NCI-H510A (cell line): ENCODE results near the gene ZSCAN21.

Experiments used
- DNase-seq: peaks from one replicate; lab custom pipeline; 2025; lab: John Stamatoyannopoulos, UW

The ZSCAN21 gene

GRCh38 chr7:100079024-100079560 is 29.5 kb downstream of the ZSCAN21 start:
- DNase-seq: no peak

DNA sequence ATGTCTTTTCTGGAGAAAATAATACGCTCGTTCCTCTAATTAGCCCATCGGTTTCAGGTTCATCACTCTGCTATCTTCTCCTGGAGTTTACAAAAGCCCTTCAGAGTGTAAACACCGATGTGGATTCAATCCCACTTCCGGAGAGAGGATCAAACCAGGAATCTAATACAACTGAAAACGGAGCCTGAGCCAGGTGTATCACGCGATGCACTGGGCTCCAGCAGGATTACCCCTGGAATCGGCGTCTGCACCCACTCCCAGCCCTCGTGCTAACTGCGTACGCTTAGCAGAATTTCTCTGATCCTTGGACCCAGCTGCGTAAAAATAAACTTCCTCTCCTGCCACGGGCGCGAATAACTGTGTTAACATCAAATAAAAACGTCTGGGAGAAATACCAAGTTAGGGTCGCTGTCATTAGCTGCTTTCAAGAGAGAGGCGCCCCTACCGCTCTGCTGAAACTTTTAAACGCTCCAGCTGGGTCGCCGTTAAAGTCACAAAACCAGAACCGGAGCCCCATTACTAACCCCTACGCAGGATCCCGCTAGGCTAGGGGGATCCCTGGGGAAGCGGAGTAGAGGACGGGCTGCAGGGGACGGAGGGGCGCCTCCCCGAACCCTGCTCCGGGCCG is 31.4 kb downstream of the ZSCAN21 start:
- peak; percentile 8 for DNase-seq

DNA sequence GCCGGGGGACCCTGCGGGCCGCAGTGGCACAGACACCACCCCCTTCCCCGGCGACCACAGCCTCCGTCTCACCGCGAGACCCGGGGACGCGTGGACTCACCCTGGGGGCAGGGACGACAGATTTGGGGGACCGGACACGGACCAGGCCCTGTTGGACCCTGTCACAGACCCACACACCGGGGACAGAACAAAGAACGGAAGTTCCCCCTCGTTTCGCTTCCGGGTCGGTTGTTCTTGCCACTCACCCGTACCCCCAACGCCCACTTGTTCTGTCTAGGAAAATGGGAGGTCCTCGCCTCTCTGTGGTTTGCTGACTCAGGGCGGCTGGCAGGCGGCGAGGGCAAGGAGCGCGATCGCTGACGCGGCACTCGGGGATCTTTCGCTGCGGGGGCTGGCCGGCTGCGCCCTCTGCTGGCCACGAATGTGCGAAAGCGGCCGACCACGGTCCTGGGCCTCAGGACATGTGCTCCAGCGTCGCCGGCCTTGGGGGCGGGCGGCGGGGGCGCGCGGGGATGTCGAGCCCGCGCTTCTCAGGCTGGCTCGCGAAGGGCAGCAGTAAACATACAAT is 32.0 kb downstream of the ZSCAN21 start, which contains the start of gene ZNF3:
Gene ZNF3, minus strand, starts transcription at position 189 of the 568 bp plus-strand sequence. CDS start 4,366 bp downstream, outside the sequence.
- peak; percentile 90 for DNase-seq

DNA sequence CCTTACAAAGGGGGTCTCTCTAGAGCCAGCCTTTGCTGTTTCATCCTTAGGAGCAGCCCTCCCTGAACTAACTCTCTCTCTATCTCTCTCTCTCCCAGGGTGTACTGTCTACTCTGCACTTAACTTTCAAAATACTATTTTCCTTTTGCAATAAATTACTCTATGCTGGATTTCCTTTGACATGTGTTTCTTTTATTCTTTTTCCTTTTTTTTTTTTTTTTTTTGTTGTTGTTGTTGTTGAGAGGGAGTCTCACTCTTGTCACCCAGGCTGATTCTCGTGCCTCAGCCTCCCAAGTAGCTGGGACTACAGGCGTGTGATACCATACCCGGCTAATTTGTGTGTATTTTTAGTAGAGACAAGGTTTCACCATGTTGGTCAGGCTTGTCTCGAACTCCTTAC is 33.4 kb downstream of the ZSCAN21 start:
- DNase-seq: no peak

DNA sequence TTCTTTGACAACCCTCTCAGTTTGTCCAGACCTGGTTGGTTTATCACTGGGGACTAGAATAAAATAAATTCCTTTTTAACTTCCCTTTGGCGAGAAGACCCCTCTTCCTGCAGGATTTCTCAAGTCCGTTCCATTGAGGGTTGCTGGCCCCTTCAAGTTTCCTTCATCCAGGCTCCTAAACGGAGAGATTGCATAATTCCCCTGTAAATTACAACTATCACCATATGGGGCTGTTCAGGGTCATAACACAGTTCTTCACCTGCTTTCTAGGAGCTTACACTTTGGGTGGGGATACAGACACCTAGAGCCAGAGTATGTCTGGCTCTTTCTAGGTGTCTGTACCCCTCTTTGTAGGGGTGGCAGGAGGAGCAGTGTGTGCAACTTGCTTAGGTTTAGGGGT is 35.9 kb downstream of the ZSCAN21 start:
- no peak for DNase-seq

GRCh38 chr7:100087055-100087750 is 37.6 kb downstream of the ZSCAN21 start:
- no peak for DNase-seq

DNA sequence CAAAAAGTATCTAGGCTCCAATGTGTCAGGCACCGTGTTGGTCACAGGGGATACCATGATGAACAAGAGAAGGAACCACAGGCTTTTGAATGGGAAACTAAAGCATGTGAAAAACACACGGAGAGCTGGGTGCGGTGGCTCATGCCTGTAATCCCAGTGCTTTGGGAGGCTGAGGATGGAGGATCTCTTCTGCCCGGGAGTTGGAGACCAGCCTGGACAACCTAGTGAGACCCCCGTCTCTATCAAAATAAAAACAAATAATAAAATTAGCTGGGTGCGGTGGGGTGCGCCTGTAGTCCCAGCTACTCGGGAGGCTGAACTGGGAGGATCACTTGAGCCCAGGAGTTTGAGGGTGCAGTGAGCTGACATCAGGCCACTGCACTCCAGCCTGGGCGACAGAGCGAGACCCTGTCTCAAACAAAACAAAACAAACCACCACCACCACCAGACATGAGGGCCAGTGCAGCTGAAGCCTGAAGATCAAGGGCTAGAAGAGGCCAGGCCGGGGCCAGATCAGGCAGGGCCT is 38.6 kb downstream of the ZSCAN21 start:
- no peak for DNase-seq

DNA sequence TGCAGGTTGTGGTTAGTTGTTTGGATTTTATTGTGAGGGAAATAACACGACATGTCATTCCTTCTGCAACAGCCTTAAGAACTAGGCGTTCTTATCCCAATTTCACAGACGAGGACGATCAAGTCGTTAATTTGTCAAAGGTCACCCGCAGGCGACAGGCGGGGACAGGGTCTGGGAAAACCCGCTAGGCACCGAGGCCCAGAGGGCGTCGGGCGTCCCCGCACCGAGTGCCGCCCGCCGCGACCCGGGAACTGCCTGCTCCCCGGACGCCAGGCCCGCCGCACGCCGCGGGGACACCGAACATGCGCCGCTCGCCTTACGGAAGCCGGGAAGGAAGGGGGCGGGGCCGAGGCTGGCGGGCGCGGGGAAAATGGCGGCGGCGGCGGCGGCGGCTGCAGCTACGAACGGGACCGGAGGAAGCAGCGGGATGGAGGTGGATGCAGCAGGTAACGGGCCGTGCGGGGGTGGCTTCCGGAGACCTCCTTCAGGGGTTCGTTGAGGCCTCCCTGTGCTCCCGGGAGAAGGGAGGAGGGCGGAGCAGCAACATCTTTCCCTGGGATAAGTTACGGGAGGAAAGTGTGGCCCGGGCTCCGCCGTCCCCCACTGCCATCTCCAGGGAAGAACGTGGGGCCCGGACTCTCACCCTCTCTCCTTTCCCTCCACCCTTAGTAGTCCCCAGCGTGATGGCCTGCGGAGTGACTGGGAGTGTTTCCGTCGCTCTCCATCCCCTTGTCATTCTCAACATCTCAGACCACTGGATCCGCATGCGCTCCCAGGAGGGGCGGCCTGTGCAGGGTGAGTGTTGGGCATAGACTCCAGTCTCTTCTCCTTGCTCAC is 39.3 kb downstream of the ZSCAN21 start, which contains the start of gene COPS6:
Gene COPS6, plus strand, starts transcription at position 349 of the 837 bp plus-strand sequence. Its CDS starts 22 bp downstream, at position 371.
- peak; percentile 48 for DNase-seq

DNA sequence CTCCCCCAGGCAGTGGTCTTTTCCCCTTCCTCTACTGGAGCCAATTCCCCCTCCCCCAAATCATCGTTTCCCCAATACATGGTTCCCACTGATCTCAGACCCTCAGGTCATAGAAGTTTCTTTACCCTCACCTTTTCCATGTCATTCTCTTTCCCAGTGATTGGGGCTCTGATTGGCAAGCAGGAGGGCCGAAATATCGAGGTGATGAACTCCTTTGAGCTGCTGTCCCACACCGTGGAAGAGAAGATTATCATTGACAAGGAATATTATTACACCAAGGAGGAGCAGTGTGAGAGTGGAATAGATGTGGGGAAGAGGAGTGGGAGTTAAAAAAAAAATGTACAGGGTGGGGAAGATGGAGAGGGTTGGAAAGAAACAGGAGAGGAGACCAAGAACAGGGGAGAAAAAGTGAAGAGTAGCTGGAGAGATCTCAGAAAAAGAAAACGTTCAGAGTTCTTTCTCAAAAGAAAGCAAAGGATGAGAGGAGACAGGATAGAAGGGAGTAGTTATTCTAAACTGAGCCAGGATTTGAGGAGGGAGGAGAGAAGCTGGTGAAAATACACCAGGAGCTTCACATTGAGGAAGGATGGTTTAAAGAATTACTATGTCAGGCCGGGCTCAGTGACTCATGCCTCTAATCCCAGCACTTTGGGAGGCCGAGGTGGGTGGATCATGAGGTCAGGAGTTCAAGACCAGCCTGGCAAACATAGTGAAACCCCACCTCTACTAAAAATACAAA is 40.1 kb downstream of the ZSCAN21 start:
- no peak for DNase-seq

DNA sequence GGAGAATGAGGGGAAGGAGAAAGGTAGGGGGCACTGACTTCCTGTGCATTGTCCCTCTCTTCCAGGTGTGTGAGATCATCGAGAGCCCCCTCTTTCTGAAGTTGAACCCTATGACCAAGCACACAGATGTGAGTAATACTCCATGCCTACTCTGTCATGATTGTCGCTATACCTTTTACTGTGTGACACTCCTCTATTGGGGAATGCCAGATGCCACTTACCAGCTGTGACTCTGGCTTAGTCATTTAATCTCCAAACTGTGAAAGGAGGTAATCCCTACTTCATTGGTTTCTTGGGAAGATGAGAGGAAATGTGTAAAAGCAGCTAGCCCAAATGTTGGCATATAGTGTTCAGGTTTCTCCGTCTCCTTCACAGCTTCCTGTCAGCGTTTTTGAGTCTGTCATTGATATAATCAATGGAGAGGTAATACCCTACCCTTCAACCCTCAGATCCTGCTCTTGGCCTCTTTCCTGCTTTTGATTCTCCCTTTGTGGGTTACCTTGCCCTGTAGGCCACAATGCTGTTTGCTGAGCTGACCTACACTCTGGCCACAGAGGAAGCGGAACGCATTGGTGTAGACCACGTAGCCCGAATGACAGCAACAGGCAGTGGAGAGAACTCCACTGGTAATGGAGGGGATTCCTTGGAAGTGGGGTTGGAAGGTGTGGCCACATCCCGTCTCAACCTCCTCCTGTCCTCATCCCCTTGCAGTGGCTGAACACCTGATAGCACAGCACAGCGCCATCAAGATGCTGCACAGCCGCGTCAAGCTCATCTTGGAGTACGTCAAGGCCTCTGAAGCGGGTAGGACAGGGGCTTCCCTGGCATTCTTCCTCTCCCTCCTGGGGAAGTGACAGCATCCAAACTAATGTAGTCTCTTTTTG is 41.2 kb downstream of the ZSCAN21 start:
- no peak for DNase-seq

GRCh38 chr7:100091411-100092181 is 42.0 kb downstream of the ZSCAN21 start:
- peak; percentile 4 for DNase-seq

- no peak for DNase-seq
These were observed 43.5 kb downstream of the ZSCAN21 start for GRCh38 chr7:100093054-100093453.

- no peak for DNase-seq
These were observed 43.9 kb downstream of the ZSCAN21 start for GRCh38 chr7:100093498-100093897.

DNA sequence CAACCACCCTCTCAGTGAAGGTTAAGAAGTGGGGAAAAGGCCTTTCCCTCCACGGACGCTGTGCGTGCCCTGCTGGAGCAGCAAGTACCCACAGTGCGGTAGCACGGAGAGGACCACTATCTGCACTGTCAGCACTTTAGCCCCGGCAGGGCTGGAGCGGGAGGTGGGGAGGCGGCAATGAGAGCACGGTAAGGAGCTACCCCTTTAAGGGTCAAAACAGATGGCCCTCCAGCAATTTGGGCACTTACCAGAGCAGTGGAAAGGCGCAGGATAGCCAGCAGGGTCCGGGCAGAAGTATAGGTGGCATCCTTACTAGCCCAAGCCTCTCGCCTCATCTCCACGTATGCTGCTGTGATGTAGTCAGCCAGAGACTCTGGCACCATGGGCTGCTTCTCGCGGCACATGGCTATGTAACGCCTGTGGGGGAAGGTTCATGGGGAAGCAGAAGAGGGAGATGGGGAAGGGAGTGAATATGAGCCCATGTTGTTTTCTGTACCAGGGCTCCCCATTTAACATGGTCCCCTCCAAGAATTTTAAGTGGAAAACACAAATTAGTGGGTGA is 44.4 kb downstream of the ZSCAN21 start:
- no peak for DNase-seq

DNA sequence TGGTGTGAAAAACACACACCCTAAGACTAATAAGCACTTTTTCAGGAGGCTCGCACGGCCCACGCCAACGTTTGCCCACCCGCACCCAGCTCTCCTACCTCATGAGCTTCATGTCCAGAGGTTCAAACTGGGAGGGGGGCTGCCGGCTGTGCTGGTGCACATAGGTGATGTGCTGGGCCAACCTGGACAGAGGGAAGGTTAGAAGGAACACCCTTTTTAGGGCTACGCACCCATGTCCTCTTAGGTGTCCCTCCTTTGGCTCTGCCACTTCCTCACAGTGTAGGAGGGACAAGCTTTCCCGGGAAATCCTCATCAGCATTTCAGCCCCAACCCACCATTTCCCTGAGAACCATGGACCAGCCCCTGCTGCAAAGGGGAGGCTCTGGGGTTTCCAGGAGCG is 45.7 kb downstream of the ZSCAN21 start:
- DNase-seq: no peak

DNA sequence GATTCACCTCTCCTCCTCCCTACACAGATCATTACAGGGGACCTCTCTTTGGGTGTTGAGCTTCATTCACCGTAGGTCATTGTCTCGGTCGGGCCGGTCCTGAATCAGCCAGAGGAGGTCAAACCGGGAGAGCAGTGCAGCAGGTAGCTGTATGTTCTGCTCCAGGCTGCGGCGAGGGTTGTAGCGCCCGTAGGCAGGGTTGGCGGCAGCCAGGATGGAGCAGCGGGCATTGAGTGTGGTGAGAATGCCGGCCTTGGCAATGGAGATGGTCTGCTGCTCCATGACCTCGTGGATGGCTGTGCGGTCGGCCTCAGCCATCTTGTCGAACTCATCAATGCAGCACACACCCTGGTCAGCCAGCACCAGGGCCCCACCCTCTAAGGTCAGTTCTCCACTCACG is 46.1 kb downstream of the ZSCAN21 start:
- no peak for DNase-seq

GRCh38 chr7:100098913-100099312 is 49.3 kb downstream of the ZSCAN21 start:
- no peak for DNase-seq

- no peak for DNase-seq
These were observed 49.9 kb downstream of the ZSCAN21 start for GRCh38 chr7:100099452-100099851.
